NB4 (cell line): ENCODE results near the gene TRPM5.

Experiments used
- POLR2A ChIP-seq: IDR thresholded peaks from 2 replicates; pipeline ENCODE4 v1.6.1; 2011; ENCODE audit warnings: mild to moderate bottlenecking; ENCODE audit not compliant: insufficient read length; ENCODE audit errors: extremely low read depth
- TF ChIP-seq, protein P1 (sequence below): IDR thresholded peaks from 2 replicates; pipeline ENCODE4 v1.6.1; 2011; ENCODE audit warnings: low read depth, low read length
- TF ChIP-seq, protein P2 (sequence below): IDR thresholded peaks from one replicate; pipeline ENCODE4 v1.5.1; 2012; ENCODE audit warnings: low read depth, low read length

DNA sequence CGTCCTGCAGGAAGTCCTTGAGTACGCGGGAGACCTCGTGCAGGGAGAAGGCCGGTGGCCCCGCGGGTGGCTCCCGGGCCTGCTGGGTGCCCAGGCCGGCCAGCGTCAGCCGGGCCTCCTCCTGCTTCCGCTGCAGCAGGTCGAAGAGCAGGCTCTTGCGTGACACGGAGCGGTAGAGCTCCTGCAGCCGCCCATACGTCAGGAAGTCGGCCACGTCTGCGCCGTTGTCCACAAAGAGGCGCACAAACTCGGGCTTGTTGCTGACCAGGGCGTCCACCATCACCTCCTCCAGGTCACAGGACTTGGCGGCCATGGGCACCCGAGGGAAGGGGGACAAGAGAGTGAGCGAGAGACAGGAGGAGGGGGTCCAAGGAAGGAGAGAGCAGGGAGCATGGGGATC lies 29.1 kb downstream of the TRPM5 start:
- TF ChIP-seq, protein P1, sequence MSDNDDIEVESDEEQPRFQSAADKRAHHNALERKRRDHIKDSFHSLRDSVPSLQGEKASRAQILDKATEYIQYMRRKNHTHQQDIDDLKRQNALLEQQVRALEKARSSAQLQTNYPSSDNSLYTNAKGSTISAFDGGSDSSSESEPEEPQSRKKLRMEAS = no peak
- TF ChIP-seq, protein P2, sequence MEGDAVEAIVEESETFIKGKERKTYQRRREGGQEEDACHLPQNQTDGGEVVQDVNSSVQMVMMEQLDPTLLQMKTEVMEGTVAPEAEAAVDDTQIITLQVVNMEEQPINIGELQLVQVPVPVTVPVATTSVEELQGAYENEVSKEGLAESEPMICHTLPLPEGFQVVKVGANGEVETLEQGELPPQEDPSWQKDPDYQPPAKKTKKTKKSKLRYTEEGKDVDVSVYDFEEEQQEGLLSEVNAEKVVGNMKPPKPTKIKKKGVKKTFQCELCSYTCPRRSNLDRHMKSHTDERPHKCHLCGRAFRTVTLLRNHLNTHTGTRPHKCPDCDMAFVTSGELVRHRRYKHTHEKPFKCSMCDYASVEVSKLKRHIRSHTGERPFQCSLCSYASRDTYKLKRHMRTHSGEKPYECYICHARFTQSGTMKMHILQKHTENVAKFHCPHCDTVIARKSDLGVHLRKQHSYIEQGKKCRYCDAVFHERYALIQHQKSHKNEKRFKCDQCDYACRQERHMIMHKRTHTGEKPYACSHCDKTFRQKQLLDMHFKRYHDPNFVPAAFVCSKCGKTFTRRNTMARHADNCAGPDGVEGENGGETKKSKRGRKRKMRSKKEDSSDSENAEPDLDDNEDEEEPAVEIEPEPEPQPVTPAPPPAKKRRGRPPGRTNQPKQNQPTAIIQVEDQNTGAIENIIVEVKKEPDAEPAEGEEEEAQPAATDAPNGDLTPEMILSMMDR = no peak
- TF ChIP-seq POLR2A = no peak
